Brain pericyte (primary cell): Measurements from ENCODE around the gene WDR93.

Experiments
- DNase-seq: peaks from one replicate; pipeline ENCODE4 v3.0.0-alpha.2; 2012; ENCODE audit warnings: low read depth, low spot score

Gene WDR93

GRCh38 chr15:89749054-89749453 is 58.4 kb downstream of the WDR93 start:
- DNase-seq = no peak

- no peak for DNase-seq
Observed at GRCh38 chr15:89749526-89749925, 58.9 kb downstream of the WDR93 start.

GRCh38 chr15:89749951-89750559 is 59.4 kb downstream of the WDR93 start:
- no peak for DNase-seq

- DNase-seq = peak; percentile 42
Observed at GRCh38 chr15:89750560-89751542, 60.2 kb downstream of the WDR93 start, which contains the start of gene MESP1. Gene MESP1 (minus strand): TSS chr15:89751249. CDS start chr15:89751231, 18 bp downstream.

GRCh38 chr15:89751748-89752147 is 61.1 kb downstream of the WDR93 start:
- DNase-seq = no peak

GRCh38 chr15:89753855-89754254 is 63.2 kb downstream of the WDR93 start:
- DNase-seq = no peak

GRCh38 chr15:89754361-89755154 is 63.9 kb downstream of the WDR93 start:
- no peak for DNase-seq

- DNase-seq = no peak
Observed at GRCh38 chr15:89755701-89756100, 65.1 kb downstream of the WDR93 start.

- DNase-seq = no peak
Observed at GRCh38 chr15:89756897-89757296, 66.3 kb downstream of the WDR93 start.

GRCh38 chr15:89758283-89758682 is 67.7 kb downstream of the WDR93 start:
- no peak for DNase-seq

- DNase-seq = no peak
Observed at GRCh38 chr15:89758981-89759380, 68.4 kb downstream of the WDR93 start.

GRCh38 chr15:89759835-89760234 is 69.2 kb downstream of the WDR93 start:
- no peak for DNase-seq

GRCh38 chr15:89760303-89761008 is 69.8 kb downstream of the WDR93 start:
- DNase-seq = no peak

GRCh38 chr15:89761009-89761831 is 70.6 kb downstream of the WDR93 start:
- DNase-seq = no peak

- DNase-seq = no peak
Observed at GRCh38 chr15:89761929-89762328, 71.3 kb downstream of the WDR93 start.

- DNase-seq = no peak
Observed at GRCh38 chr15:89765694-89766093, 75.1 kb downstream of the WDR93 start.

- DNase-seq = no peak
Observed at GRCh38 chr15:89766357-89767311, 76.0 kb downstream of the WDR93 start.

- no peak for DNase-seq
Observed at GRCh38 chr15:89767411-89767915, 76.9 kb downstream of the WDR93 start.

- DNase-seq = no peak
Observed at GRCh38 chr15:89768071-89768500, 77.5 kb downstream of the WDR93 start.
